Mesendoderm (in vitro differentiated cells): ENCODE measurements around the gene GRPEL2.
A peak's percentile ranks its signal among the peaks of the same experiment; 100 is the strongest.

Source experiments
- DNase-seq: peaks from one replicate; pipeline ENCODE4 v3.0.0; 2013
- H2AK5ac ChIP-seq: 2 replicates; pipeline ENCODE4 v1.6.1; 2013; ENCODE audit warnings: low read length, inconsistent platforms
- H2BK120ac ChIP-seq: 2 replicates; pipeline ENCODE4 v1.6.1; 2013; ENCODE audit warnings: low read depth, mild to moderate bottlenecking, low read length, moderate library complexity, mixed read lengths
- H2BK15ac ChIP-seq: replicated peaks from 2 replicates; pipeline ENCODE4 v1.6.1; 2013; ENCODE audit warnings: low read depth, mild to moderate bottlenecking, moderate library complexity
- H2BK5ac ChIP-seq: 2 replicates; pipeline ENCODE4 v1.6.1; 2013; ENCODE audit warnings: low read length, inconsistent platforms
- H3K18ac ChIP-seq: 2 replicates; pipeline ENCODE4 v1.6.1; 2013; ENCODE audit warnings: mild to moderate bottlenecking, low read length, mixed read lengths
- H3K23ac ChIP-seq: one replicate; pipeline ENCODE4 v1.6.1; 2013; ENCODE audit warnings: low read length
- H3K27ac ChIP-seq: 2 replicates; pipeline ENCODE4 v1.5.1; 2013; ENCODE audit warnings: low read depth, mild to moderate bottlenecking, inconsistent platforms, low read length, moderate library complexity
- H3K27me3 ChIP-seq: 2 replicates; pipeline ENCODE4 v1.6.1; 2013; ENCODE audit warnings: low read length, control low read depth, mild to moderate bottlenecking, inconsistent platforms; ENCODE audit not compliant: insufficient read depth, poor library complexity
- H3K36me3 ChIP-seq: 2 replicates; pipeline ENCODE4 v1.6.1; 2013; ENCODE audit warnings: low read length, inconsistent platforms; ENCODE audit not compliant: control insufficient read depth, insufficient read depth
- H3K4ac ChIP-seq: one replicate; pipeline ENCODE4 v1.6.1; 2013; ENCODE audit warnings: low read depth, mild to moderate bottlenecking, low read length, moderate library complexity
- H3K4me1 ChIP-seq: 2 replicates; pipeline ENCODE4 v1.6.1; 2013; ENCODE audit warnings: low read depth, low read length, inconsistent platforms; ENCODE audit not compliant: control insufficient read depth
- H3K4me2 ChIP-seq: 2 replicates; pipeline ENCODE4 v1.6.1; 2013; ENCODE audit warnings: low read length
- H3K4me3 ChIP-seq: 2 replicates; pipeline ENCODE4 v1.5.1; 2013; ENCODE audit warnings: mild to moderate bottlenecking, low read length
- H3K56ac ChIP-seq: one replicate; pipeline ENCODE4 v1.6.1; 2013; ENCODE audit warnings: low read length
- H3K79me1 ChIP-seq: 2 replicates; pipeline ENCODE4 v1.6.1; 2013; ENCODE audit warnings: low read length, inconsistent platforms
- H3K79me2 ChIP-seq: 2 replicates; pipeline ENCODE4 v1.6.1; 2013; ENCODE audit warnings: mild to moderate bottlenecking, low read length; ENCODE audit not compliant: control insufficient read depth, insufficient read depth
- H3K9ac ChIP-seq: 2 replicates; pipeline ENCODE4 v1.6.1; 2013; ENCODE audit warnings: low read length, inconsistent platforms
- H4K5ac ChIP-seq: one replicate; pipeline ENCODE4 v1.6.1; 2013; ENCODE audit warnings: low read length
- H4K8ac ChIP-seq: one replicate; pipeline ENCODE4 v1.6.1; 2013; ENCODE audit warnings: low read depth, mild to moderate bottlenecking, control low read depth, low read length, moderate library complexity
- WGBS: extraction: QIAGEN DNeasy Blood & Tissue Kit; methylation state at CpG from one replicate; pipeline ENCODE4 v1.1.7; 2013; ENCODE audit warnings: low lambda C conversion rate, missing lambda C conversion rate; ENCODE audit not compliant: insufficient coverage; ENCODE audit errors: extremely low coverage; 5-methylcytosine and 5-hydroxymethylcytosine counted together

The GRPEL2 gene

GRCh38 chr5:149383399-149383798 lies 38.1 kb downstream of the GRPEL2 start:
- Histone ChIP-seq H3K23ac (no peak overlapping the region), H3K36me3 (no peaks in the 10 kb centered on the region), H3K27ac (no peak overlapping the region), H3K4ac (no peak overlapping the region), H3K9ac (no peak overlapping the region), H3K4me2 (no peak overlapping the region), H3K27me3 (no peaks in the 10 kb centered on the region), H4K8ac (no peak overlapping the region), H3K79me2 (no peaks in the 10 kb centered on the region), H3K4me1 (peaks cover 6% of the 10 kb centered on the region), H3K56ac (no peak overlapping the region), H2BK15ac (no peak overlapping the region), H3K18ac (no peak overlapping the region), H3K4me3 (no peak overlapping the region), H3K79me1 (no peaks in the 10 kb centered on the region), H2AK5ac (no peak overlapping the region), H2BK5ac (no peak overlapping the region), H2BK120ac (no peak overlapping the region), H4K5ac (no peak overlapping the region)
- WGBS: no CpG with 5 or more reads among the region's 9 CpGs
- DNase-seq: no peak

- no peak overlapping the region for H3K27ac ChIP-seq
- DNase-seq: peak; percentile 60
- no CpG with 5 or more reads among the region's 5 CpGs for WGBS
Measured at GRCh38 chr5:149386166-149386565, 40.9 kb downstream of the GRPEL2 start.

GRCh38 chr5:149387081-149387631 lies 41.9 kb downstream of the GRPEL2 start:
- DNase-seq: no peak
- H2AK5ac ChIP-seq: no peak overlapping the region
- no peaks in the 10 kb centered on the region for H3K79me2 ChIP-seq
- no CpG with 5 or more reads among the region's 9 CpGs for WGBS
- H3K18ac ChIP-seq: no peak overlapping the region
- H3K23ac ChIP-seq: no peak overlapping the region
- H2BK15ac ChIP-seq: no peak overlapping the region
- H3K9ac ChIP-seq: no peak overlapping the region
- no peak overlapping the region for H3K4ac ChIP-seq
- no peaks in the 10 kb centered on the region for H3K27me3 ChIP-seq
- H4K8ac ChIP-seq: no peak overlapping the region
- H4K5ac ChIP-seq: no peak overlapping the region
- no peak overlapping the region for H3K4me2 ChIP-seq
- no peaks in the 10 kb centered on the region for H3K79me1 ChIP-seq
- H3K4me3 ChIP-seq: no peak overlapping the region
- peaks cover 6% of the 10 kb centered on the region for H3K4me1 ChIP-seq
- H3K36me3 ChIP-seq: no peaks in the 10 kb centered on the region
- no peak overlapping the region for H3K56ac ChIP-seq
- no peak overlapping the region for H2BK120ac ChIP-seq
- H2BK5ac ChIP-seq: no peak overlapping the region
- no peak overlapping the region for H3K27ac ChIP-seq

More at GRCh38 chr5:149386166-149386565, 40.9 kb downstream of the GRPEL2 start:
- peak overlapping the region; percentile 51 for H3K56ac ChIP-seq
- H2BK120ac ChIP-seq: no peak overlapping the region
- H3K36me3 ChIP-seq: no peaks in the 10 kb centered on the region
- no peak overlapping the region for H3K9ac ChIP-seq
- H3K4me2 ChIP-seq: no peak overlapping the region
- no peak overlapping the region for H4K5ac ChIP-seq
- no peaks in the 10 kb centered on the region for H3K27me3 ChIP-seq
- H3K4ac ChIP-seq: no peak overlapping the region
- no peak overlapping the region for H3K18ac ChIP-seq
- H3K23ac ChIP-seq: no peak overlapping the region
- no peak overlapping the region for H2AK5ac ChIP-seq
- peaks cover 6% of the 10 kb centered on the region for H3K4me1 ChIP-seq
- H2BK5ac ChIP-seq: no peak overlapping the region
- H3K79me1 ChIP-seq: no peaks in the 10 kb centered on the region
- no peak overlapping the region for H3K4me3 ChIP-seq
- no peak overlapping the region for H2BK15ac ChIP-seq
- no peak overlapping the region for H4K8ac ChIP-seq
- no peaks in the 10 kb centered on the region for H3K79me2 ChIP-seq

- Histone ChIP-seq H3K18ac (no peak overlapping the region), H3K4me2 (no peak overlapping the region), H3K4me3 (no peak overlapping the region), H3K36me3 (no peaks in the 10 kb centered on the region), H4K8ac (no peak overlapping the region), H2BK120ac (no peak overlapping the region), H3K79me2 (no peaks in the 10 kb centered on the region), H3K56ac (no peak overlapping the region), H3K79me1 (no peaks in the 10 kb centered on the region), H3K9ac (no peak overlapping the region), H3K27me3 (no peaks in the 10 kb centered on the region), H3K23ac (no peak overlapping the region), H2AK5ac (no peak overlapping the region), H2BK15ac (no peak overlapping the region), H3K4me1 (peaks cover 6% of the 10 kb centered on the region), H3K4ac (no peak overlapping the region), H4K5ac (no peak overlapping the region), H3K27ac (no peak overlapping the region), H2BK5ac (no peak overlapping the region)
- DNase-seq: no peak
- no CpG with 5 or more reads among the region's 1 CpG for WGBS
Measured at GRCh38 chr5:149387982-149388381, 42.7 kb downstream of the GRPEL2 start.

GRCh38 chr5:149388498-149389190 lies 43.3 kb downstream of the GRPEL2 start:
- WGBS: no CpG with 5 or more reads among the region's 7 CpGs

More at GRCh38 chr5:149388498-149389190, 43.3 kb downstream of the GRPEL2 start:
- Histone ChIP-seq H3K4me3 (no peak overlapping the region), H3K27ac (no peak overlapping the region), H3K23ac (no peak overlapping the region), H3K4me2 (no peak overlapping the region), H3K27me3 (no peaks in the 10 kb centered on the region), H3K56ac (no peak overlapping the region), H2BK5ac (no peak overlapping the region), H4K8ac (no peak overlapping the region), H3K79me2 (no peaks in the 10 kb centered on the region), H3K9ac (no peak overlapping the region), H2BK15ac (no peak overlapping the region), H3K18ac (no peak overlapping the region), H4K5ac (no peak overlapping the region), H3K36me3 (no peaks in the 10 kb centered on the region), H2AK5ac (no peak overlapping the region), H3K79me1 (no peaks in the 10 kb centered on the region), H3K4me1 (peaks cover 6% of the 10 kb centered on the region), H3K4ac (no peak overlapping the region), H2BK120ac (no peak overlapping the region)
- DNase-seq: no peak
